Smooth muscle cell of trachea (primary cell): ENCODE data around the gene FKBP1A. TPM values are rescaled to one million over a fixed set of nuclear protein-coding genes. Genes with fewer than 3 reads are reported as not detected.

Experiments
- total RNA-seq: library from RNA; depleted of rRNA; stranded (reverse); fragments of >200 nt; gene quantifications from 2 replicates; pipeline ENCODE4 v1.2.1, GENCODE V29; 2014

The FKBP1A gene
- 156 and 174 TPM in 2 replicates for total RNA-seq

GRCh38 chr20:1392693-1393506 lies at the start of gene FKBP1A:
TSS of gene FKBP1A (minus strand) at chr20:1393054. CDS start at chr20:1392998, 56 bp downstream.

DNA sequence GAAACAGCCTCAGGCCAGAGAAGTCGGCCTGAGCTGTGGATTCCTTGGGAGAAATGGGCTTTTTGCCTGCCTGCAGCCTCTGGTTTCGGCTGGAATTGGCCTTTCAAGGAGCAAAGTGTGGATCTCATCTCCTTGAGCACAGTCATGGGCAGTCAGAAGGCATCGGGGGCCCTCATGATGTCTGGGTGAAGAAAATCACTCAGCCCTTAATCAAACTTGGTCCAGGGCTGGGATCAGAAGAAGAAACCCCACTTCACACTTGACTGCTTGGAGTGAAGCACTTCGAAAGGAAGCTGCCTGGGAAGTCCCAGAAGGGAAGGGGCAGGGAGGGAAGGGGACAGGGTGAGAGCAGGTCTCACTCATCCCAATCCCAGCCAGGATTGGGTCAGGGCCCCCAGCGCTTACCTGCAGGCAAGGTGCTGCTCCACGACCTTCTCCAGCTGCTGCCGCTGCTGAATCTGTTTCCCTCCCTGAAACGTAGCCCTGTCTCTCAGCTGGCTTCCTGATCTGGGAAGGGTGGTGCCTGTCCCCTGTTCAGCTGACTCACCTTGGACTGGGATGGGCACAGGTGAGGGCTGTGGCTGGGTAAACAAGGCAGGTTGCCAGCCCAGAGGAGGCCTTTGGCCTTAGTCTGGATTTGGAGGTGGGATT lies 64.0 kb downstream of the FKBP1A start, which contains the start of gene SDCBP2:
SDCBP2 (minus strand) TSS at position 460 of the 651 bp plus-strand sequence. CDS start 8,723 bp downstream, outside the sequence.

Other genes starting within 250 kb of the FKBP1A start
- gene TMEM74B, start 208.1 kb downstream of the FKBP1A start, total RNA-seq, result 0.15 TPM in 1 of 2 replicates, not detected in the other
- gene C20orf202, start 189.6 kb downstream of the FKBP1A start, total RNA-seq, result under 0.01 TPM in 2 replicates
- gene RAD21L1, start 167.0 kb downstream of the FKBP1A start, total RNA-seq, result under 0.01 TPM in 1 of 2 replicates, not detected in the other
- 12.8 and 22.7 TPM in 2 replicates for gene SNPH, start 126.8 kb downstream of the FKBP1A start, total RNA-seq
- 1.9 and 2.3 TPM in 2 replicates for gene SDCBP2, start 63.9 kb downstream of the FKBP1A start, total RNA-seq
- gene NSFL1C, start 73.8 kb upstream of the FKBP1A start, total RNA-seq, result 19.8 and 35.3 TPM in 2 replicates
- not detected in 2 replicates for gene SIRPB2, start 98.4 kb upstream of the FKBP1A start, total RNA-seq
- gene SIRPD, start 164.7 kb upstream of the FKBP1A start, total RNA-seq, result not detected in 2 replicates
- 0.29 and 1.2 TPM in 2 replicates for gene SIRPB1, start 227.0 kb upstream of the FKBP1A start, total RNA-seq